Lower leg skin (tissue), 3 donors: ENCODE data around the gene NAPA.

Experiments used
- POLR2A ChIP-seq, 2 donors: fragments of 450-650 bp; IDR thresholded peaks; one replicate each; pipeline ENCODE4 v1.6.1; 2016 to 2017; ENCODE audit warnings: antibody characterized with exemption in 2 of 2, mild to moderate bottlenecking in 1 of 2, moderate library complexity in 1 of 2
- TF ChIP-seq, protein P1 (sequence below), 3 donors: fragments of 450-650 bp; IDR thresholded peaks; one replicate each; pipeline ENCODE4 v1.5.1; 2016; ENCODE audit warnings: antibody characterized with exemption in 3 of 3, mild to moderate bottlenecking in 3 of 3, moderate library complexity in 2 of 3

DNA sequence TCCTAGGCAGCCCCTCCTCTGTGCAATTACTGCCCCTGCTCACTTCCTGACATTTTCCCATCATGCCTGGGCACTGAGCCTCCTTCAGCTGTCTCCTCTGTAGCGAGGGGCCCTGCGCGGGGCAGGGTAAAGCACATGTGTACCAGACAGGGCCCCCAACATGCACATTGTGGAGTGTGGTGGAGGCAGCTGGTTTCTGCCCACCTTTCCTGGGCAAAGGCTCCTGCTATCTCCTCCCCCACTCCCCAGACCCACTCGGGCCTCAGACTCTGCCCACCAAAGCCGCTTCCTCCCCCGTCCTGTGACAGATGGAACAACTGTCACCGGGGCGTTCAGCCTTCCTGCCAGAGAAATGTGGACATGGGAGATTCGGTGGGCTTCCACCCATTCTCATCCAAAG is 28.0 kb downstream of the NAPA start:
- TF ChIP-seq POLR2A (IDR thresholded peaks at IDR 0.05) = no peak
- TF ChIP-seq, protein P1, sequence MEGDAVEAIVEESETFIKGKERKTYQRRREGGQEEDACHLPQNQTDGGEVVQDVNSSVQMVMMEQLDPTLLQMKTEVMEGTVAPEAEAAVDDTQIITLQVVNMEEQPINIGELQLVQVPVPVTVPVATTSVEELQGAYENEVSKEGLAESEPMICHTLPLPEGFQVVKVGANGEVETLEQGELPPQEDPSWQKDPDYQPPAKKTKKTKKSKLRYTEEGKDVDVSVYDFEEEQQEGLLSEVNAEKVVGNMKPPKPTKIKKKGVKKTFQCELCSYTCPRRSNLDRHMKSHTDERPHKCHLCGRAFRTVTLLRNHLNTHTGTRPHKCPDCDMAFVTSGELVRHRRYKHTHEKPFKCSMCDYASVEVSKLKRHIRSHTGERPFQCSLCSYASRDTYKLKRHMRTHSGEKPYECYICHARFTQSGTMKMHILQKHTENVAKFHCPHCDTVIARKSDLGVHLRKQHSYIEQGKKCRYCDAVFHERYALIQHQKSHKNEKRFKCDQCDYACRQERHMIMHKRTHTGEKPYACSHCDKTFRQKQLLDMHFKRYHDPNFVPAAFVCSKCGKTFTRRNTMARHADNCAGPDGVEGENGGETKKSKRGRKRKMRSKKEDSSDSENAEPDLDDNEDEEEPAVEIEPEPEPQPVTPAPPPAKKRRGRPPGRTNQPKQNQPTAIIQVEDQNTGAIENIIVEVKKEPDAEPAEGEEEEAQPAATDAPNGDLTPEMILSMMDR (IDR thresholded peaks at IDR 0.05) = no peak
